HepG2 (cell line): ENCODE measurements around the gene GEMIN2. TPM values are rescaled to one million over a fixed set of nuclear protein-coding genes. Genes with fewer than 3 reads are reported as not detected.
A peak's percentile ranks its signal among the peaks of the same experiment; 100 is the strongest.

Experiments used
- CBX2 ChIP-seq, 2 experiments: fragments of 200-600 bp in 1 of 2; sonication (generic); formaldehyde crosslinking in 1 of 2; IDR thresholded peaks; 2 replicates each; pipeline versions ENCODE4 v1.7.0 to v1.8.1; 2018 to 2022; ENCODE audit warnings: low read depth in 2 of 2, low read length in 1 of 2, mild to moderate bottlenecking in 1 of 2, missing genetic modification reagents in 1 of 2
- FOXC1 ChIP-seq: sonication (generic); formaldehyde crosslinking; IDR thresholded peaks from 2 replicates; pipeline ENCODE4 v1.8.0; 2022; ENCODE audit warnings: mild to moderate bottlenecking, missing genetic modification reagents, borderline replicate concordance
- KDM5B ChIP-seq: sonication (generic); formaldehyde crosslinking; IDR thresholded peaks from 2 replicates; pipeline ENCODE4 v1.4.0; 2020; ENCODE audit warnings: missing genetic modification reagents, mild to moderate bottlenecking, borderline replicate concordance
- MYNN ChIP-seq: sonication (generic); formaldehyde crosslinking; IDR thresholded peaks from 2 replicates; pipeline ENCODE4 v1.4.0; 2020; ENCODE audit warnings: mild to moderate bottlenecking, low read depth, missing genetic modification reagents
- NCOR1 ChIP-seq: fragments of 200-600 bp; sonication (generic); IDR thresholded peaks from 2 replicates; pipeline ENCODE4 v1.7.0; 2017; ENCODE audit warnings: antibody characterized with exemption, low read length, borderline replicate concordance
- NFE2L1 ChIP-seq: sonication (generic); formaldehyde crosslinking; IDR thresholded peaks from 2 replicates; pipeline ENCODE4 v1.4.0; 2020; ENCODE audit warnings: missing genetic modification reagents, mild to moderate bottlenecking, borderline replicate concordance
- TCF12 ChIP-seq, 2 experiments: fragments of 450-650 bp in 1 of 2; sonication (generic) in 1 of 2; formaldehyde crosslinking in 1 of 2; IDR thresholded peaks; 2 replicates each; pipeline versions ENCODE4 v1.6.1 to v1.8.0; 2017 to 2022; ENCODE audit warnings: antibody characterized with exemption in 1 of 2, mild to moderate bottlenecking in 1 of 2, missing genetic modification reagents in 1 of 2, moderate library complexity in 1 of 2
- ZC3H4 ChIP-seq: sonication (generic); formaldehyde crosslinking; IDR thresholded peaks from 2 replicates; pipeline ENCODE4 v1.4.0; 2020; ENCODE audit warnings: missing genetic modification reagents, borderline replicate concordance
- ZIK1 ChIP-seq: sonication (generic); formaldehyde crosslinking; IDR thresholded peaks from 2 replicates; pipeline ENCODE4 v1.5.0; 2020; ENCODE audit warnings: mild to moderate bottlenecking, low read depth, missing genetic modification reagents, borderline replicate concordance
- ZNF263 ChIP-seq: sonication (generic); formaldehyde crosslinking; IDR thresholded peaks from 2 replicates; pipeline ENCODE4 v1.4.0; 2020; ENCODE audit warnings: missing genetic modification reagents
- ZNF350 ChIP-seq: sonication (generic); formaldehyde crosslinking; IDR thresholded peaks from 2 replicates; pipeline ENCODE4 v1.4.0; 2020; ENCODE audit warnings: mild to moderate bottlenecking, low read depth, missing genetic modification reagents, borderline replicate concordance
- ZNF567 ChIP-seq: sonication (generic); formaldehyde crosslinking; IDR thresholded peaks from 2 replicates; pipeline ENCODE4 v1.8.1; 2023; ENCODE audit warnings: mild to moderate bottlenecking, missing genetic modification reagents, borderline replicate concordance
- ZNF614 ChIP-seq: IDR thresholded peaks from 2 replicates; pipeline ENCODE4 v1.6.1; 2018; ENCODE audit warnings: missing biosample characterization, missing genetic modification reagents, inconsistent platforms, borderline replicate concordance
- ZNF670 ChIP-seq: sonication (generic); formaldehyde crosslinking; IDR thresholded peaks from 2 replicates; pipeline ENCODE4 v1.8.0; 2022; ENCODE audit warnings: mild to moderate bottlenecking, missing genetic modification reagents, borderline replicate concordance
- ZNF768 ChIP-seq: sonication (generic); formaldehyde crosslinking; IDR thresholded peaks from 2 replicates; pipeline ENCODE4 v1.4.0; 2020; ENCODE audit warnings: missing genetic modification reagents
- ZNF781 ChIP-seq: sonication (generic); formaldehyde crosslinking; IDR thresholded peaks from 2 replicates; pipeline ENCODE4 v1.5.1; 2020; ENCODE audit warnings: borderline replicate concordance, mild to moderate bottlenecking, missing genetic modification reagents; ENCODE audit errors: not compliant biosample characterization
- ZNF788 ChIP-seq: sonication (generic); formaldehyde crosslinking; IDR thresholded peaks from 2 replicates; pipeline ENCODE4 v1.5.0; 2020; ENCODE audit warnings: mild to moderate bottlenecking, missing genetic modification reagents, borderline replicate concordance
- polyA plus RNA-seq, 8 experiments: library from polyadenylated mRNA; depleted of rRNA in 3 of 8; stranded (reverse) in 7 of 8; unstranded in 1 of 8; fragments of >200 nt; fragmentation: Illumina TruSeq in 4 of 8; extraction: Trizol in 4 of 8; gene quantifications; 2 replicates each; pipeline versions ENCODE4 v1.2.1 to v1.2.3, GENCODE V29; 2011 to 2016; ENCODE audit warnings: low read depth in 4 of 8, missing spikeins in 1 of 8, mixed read lengths in 1 of 8; ENCODE audit not compliant: insufficient read depth in 1 of 8
- total RNA-seq, 5 experiments: library from RNA; depleted of rRNA; stranded (reverse); fragments of >200 nt; fragmentation: Illumina TruSeq; extraction: Trizol; gene quantifications; 2 replicates each; pipeline ENCODE4 v1.2.3, GENCODE V29; 2016; ENCODE audit warnings: low read depth in 1 of 5
- TF ChIP-seq, protein P1 (sequence below): sonication (generic); formaldehyde crosslinking; IDR thresholded peaks from 2 replicates; pipeline ENCODE4 v1.4.0; 2020; ENCODE audit warnings: missing genetic modification reagents
- TF ChIP-seq, protein P2 (sequence below): sonication (generic); formaldehyde crosslinking; conservative IDR thresholded peaks from 2 replicates; pipeline ENCODE4 v1.4.0; 2020; ENCODE audit warnings: missing genetic modification reagents
- TF ChIP-seq, protein P3 (sequence below): sonication (generic); formaldehyde crosslinking; IDR thresholded peaks from 2 replicates; pipeline ENCODE4 v1.5.1; 2020; ENCODE audit warnings: missing genetic modification reagents, mild to moderate bottlenecking, borderline replicate concordance
- TF ChIP-seq, protein P4 (sequence below): sonication (generic); formaldehyde crosslinking; IDR thresholded peaks from 2 replicates; pipeline ENCODE4 v1.4.0; 2020; ENCODE audit warnings: mild to moderate bottlenecking, missing genetic modification reagents

The GEMIN2 gene
- total and polyA plus RNA-seq, 2 of the 13 experiments (the other 11 are each of a cell fraction or from before 2014, with no cell fraction given), result 54.8 to 110 TPM

DNA sequence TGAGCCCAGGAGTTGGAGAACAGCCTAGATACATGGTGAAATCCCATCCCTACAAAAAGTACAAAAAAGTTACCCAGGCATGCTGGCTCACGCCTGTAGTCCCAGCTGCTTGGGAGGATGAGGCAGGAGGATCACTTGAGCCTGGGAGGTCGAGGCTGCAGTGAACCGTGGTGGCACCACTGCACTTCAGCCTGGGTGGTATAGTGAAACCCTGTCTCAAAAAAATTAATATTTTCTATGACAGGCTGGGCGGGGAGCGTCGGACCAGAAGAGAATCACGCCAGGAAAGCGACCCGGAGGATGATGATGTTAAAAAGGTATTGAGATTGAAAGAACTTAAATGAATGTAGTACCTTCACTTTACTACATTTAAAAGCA lies 63.0 kb downstream of the GEMIN2 start (continued):
- TF ChIP-seq CBX2 (IDR thresholded peaks at IDR 0.05; ENCODE audit: low read depth, low read length) (no peak), CBX2 (CRISPR knock-in tag; IDR thresholded peaks at IDR 0.05; ENCODE audit: low read depth) (no peak), ZNF670 (CRISPR knock-in tag) (no peak), ZNF788 (CRISPR knock-in tag) (no peak), ZC3H4 (CRISPR knock-in tag) (no peak; the same call in 1 of the 2 replicates), ZNF768 (peak; percentile 18; the same call in 1 of the 2 replicates), NFE2L1 (CRISPR knock-in tag) (no peak), NCOR1 (no peak), MYNN (CRISPR knock-in tag) (no peak), ZIK1 (CRISPR knock-in tag) (no peak), ZNF567 (CRISPR knock-in tag) (no peak), ZNF614 (CRISPR knock-in tag) (no peak), FOXC1 (0 out of 2 replicates have a peak, but pooled peaks have one; percentile 42), KDM5B (CRISPR knock-in tag) (no peak), TCF12 (IDR thresholded peaks at IDR 0.05) (no peak), TCF12 (CRISPR knock-in tag; IDR thresholded peaks at IDR 0.05) (no peak), ZNF263 (CRISPR knock-in tag) (no peak), ZNF350 (CRISPR knock-in tag) (no peak), ZNF781 (CRISPR knock-in tag) (peak; percentile 76)
- TF ChIP-seq, protein P1, sequence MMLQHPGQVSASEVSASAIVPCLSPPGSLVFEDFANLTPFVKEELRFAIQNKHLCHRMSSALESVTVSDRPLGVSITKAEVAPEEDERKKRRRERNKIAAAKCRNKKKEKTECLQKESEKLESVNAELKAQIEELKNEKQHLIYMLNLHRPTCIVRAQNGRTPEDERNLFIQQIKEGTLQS (CRISPR knock-in tag), result no peak
- TF ChIP-seq, protein P2, sequence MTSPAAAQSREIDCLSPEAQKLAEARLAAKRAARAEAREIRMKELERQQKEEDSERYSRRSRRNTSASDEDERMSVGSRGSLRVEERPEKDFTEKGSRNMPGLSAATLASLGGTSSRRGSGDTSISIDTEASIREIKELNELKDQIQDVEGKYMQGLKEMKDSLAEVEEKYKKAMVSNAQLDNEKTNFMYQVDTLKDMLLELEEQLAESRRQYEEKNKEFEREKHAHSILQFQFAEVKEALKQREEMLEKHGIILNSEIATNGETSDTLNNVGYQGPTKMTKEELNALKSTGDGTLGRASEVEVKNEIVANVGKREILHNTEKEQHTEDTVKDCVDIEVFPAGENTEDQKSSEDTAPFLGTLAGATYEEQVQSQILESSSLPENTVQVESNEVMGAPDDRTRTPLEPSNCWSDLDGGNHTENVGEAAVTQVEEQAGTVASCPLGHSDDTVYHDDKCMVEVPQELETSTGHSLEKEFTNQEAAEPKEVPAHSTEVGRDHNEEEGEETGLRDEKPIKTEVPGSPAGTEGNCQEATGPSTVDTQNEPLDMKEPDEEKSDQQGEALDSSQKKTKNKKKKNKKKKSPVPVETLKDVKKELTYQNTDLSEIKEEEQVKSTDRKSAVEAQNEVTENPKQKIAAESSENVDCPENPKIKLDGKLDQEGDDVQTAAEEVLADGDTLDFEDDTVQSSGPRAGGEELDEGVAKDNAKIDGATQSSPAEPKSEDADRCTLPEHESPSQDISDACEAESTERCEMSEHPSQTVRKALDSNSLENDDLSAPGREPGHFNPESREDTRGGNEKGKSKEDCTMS (CRISPR knock-in tag), result no peak
- TF ChIP-seq, protein P3, sequence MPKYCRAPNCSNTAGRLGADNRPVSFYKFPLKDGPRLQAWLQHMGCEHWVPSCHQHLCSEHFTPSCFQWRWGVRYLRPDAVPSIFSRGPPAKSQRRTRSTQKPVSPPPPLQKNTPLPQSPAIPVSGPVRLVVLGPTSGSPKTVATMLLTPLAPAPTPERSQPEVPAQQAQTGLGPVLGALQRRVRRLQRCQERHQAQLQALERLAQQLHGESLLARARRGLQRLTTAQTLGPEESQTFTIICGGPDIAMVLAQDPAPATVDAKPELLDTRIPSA (CRISPR knock-in tag), result no peak
- TF ChIP-seq, protein P4, sequence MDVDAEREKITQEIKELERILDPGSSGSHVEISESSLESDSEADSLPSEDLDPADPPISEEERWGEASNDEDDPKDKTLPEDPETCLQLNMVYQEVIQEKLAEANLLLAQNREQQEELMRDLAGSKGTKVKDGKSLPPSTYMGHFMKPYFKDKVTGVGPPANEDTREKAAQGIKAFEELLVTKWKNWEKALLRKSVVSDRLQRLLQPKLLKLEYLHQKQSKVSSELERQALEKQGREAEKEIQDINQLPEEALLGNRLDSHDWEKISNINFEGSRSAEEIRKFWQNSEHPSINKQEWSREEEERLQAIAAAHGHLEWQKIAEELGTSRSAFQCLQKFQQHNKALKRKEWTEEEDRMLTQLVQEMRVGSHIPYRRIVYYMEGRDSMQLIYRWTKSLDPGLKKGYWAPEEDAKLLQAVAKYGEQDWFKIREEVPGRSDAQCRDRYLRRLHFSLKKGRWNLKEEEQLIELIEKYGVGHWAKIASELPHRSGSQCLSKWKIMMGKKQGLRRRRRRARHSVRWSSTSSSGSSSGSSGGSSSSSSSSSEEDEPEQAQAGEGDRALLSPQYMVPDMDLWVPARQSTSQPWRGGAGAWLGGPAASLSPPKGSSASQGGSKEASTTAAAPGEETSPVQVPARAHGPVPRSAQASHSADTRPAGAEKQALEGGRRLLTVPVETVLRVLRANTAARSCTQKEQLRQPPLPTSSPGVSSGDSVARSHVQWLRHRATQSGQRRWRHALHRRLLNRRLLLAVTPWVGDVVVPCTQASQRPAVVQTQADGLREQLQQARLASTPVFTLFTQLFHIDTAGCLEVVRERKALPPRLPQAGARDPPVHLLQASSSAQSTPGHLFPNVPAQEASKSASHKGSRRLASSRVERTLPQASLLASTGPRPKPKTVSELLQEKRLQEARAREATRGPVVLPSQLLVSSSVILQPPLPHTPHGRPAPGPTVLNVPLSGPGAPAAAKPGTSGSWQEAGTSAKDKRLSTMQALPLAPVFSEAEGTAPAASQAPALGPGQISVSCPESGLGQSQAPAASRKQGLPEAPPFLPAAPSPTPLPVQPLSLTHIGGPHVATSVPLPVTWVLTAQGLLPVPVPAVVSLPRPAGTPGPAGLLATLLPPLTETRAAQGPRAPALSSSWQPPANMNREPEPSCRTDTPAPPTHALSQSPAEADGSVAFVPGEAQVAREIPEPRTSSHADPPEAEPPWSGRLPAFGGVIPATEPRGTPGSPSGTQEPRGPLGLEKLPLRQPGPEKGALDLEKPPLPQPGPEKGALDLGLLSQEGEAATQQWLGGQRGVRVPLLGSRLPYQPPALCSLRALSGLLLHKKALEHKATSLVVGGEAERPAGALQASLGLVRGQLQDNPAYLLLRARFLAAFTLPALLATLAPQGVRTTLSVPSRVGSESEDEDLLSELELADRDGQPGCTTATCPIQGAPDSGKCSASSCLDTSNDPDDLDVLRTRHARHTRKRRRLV, result peak; percentile 58; the same call in 1 of the 2 replicates
